B cell (primary cell): ENCODE data around the gene MYCL. TPM values are rescaled to one million over a fixed set of nuclear protein-coding genes. Genes with fewer than 3 reads are reported as not detected.

ENCODE experiments used
- ATAC-seq: fragments of 200-7000 bp; cut with Tn5 transposase; one replicate; pipeline ENCODE4 v1.10.0; 2021; ENCODE audit warnings: low read depth, mild to moderate bottlenecking, moderate number of reproducible peaks, moderate library complexity
- CTCF ChIA-PET: fragments of 350-600 bp; sonication (Branson Sonifier 250); formaldehyde crosslinking; loops from one replicate; lab custom pipeline; 2021; ENCODE audit warnings: antibody characterized with exemption, inconsistent platforms; lab: Charles Lee
- POLR2A ChIA-PET: fragments of 350-600 bp; sonication (Branson Sonifier 250); formaldehyde crosslinking; loops from one replicate; lab custom pipeline; 2021; ENCODE audit warnings: antibody characterized with exemption; lab: Charles Lee
- DNase-seq: peaks from one replicate; pipeline ENCODE4 v3.0.0; 2013
- H2AFZ ChIP-seq: 2 replicates; pipeline ENCODE4 v1.6.1; 2012; ENCODE audit warnings: mild to moderate bottlenecking, low read depth, low read length; ENCODE audit not compliant: insufficient read depth, poor library complexity, severe bottlenecking
- H3K27ac ChIP-seq, 2 donors: 1 replicate in 1 of 2; 2 replicates in 1 of 2; pipeline ENCODE4 v1.5.1; 2012 to 2013; ENCODE audit warnings: low read length in 2 of 2, mild to moderate bottlenecking in 2 of 2, moderate library complexity in 1 of 2
- H3K27me3 ChIP-seq, 4 experiments: fragments of 200-600 bp in 1 of 4; sonication (generic) in 1 of 4; replicated peaks in 1 of 4; 1 replicate in 2 of 4; 2 replicates in 2 of 4; pipeline versions ENCODE4 v1.6.1 to v1.7.0; 2013 to 2016; ENCODE audit warnings: low read length in 3 of 4, mild to moderate bottlenecking in 2 of 4, mixed read lengths in 1 of 4, moderate library complexity in 1 of 4; ENCODE audit not compliant: insufficient read depth in 4 of 4, control insufficient read depth in 3 of 4; ENCODE audit errors: control extremely low read depth in 1 of 4
- H3K36me3 ChIP-seq, 2 experiments: replicated peaks in 1 of 2; 1 replicate in 1 of 2; 2 replicates in 1 of 2; pipeline versions ENCODE4 v1.6.1 to v1.7.1; 2013; ENCODE audit warnings: low read length in 1 of 2; ENCODE audit not compliant: insufficient read depth in 2 of 2, control insufficient read depth in 1 of 2; ENCODE audit errors: control extremely low read depth in 1 of 2, extremely low read depth in 1 of 2
- H3K4me1 ChIP-seq, 2 donors: fragments of 200-600 bp in 1 of 2; sonication (generic) in 1 of 2; 1 replicate in 1 of 2; 2 replicates in 1 of 2; pipeline versions ENCODE4 v1.5.1 to v1.6.1; 2013 to 2017; ENCODE audit warnings: low read length in 2 of 2; ENCODE audit not compliant: control insufficient read depth in 2 of 2, insufficient read depth in 2 of 2
- H3K4me2 ChIP-seq: replicated peaks from 2 replicates; pipeline ENCODE3; 2012; ENCODE audit warnings: mild to moderate bottlenecking, low read depth, low read length; ENCODE audit not compliant: poor library complexity, severe bottlenecking
- H3K4me3 ChIP-seq, 5 experiments: fragments of 200-600 bp in 1 of 5; sonication (generic) in 1 of 5; 1 replicate in 3 of 5; 2 replicates in 2 of 5; pipeline versions ENCODE4 v1.5.1 to v1.7.0; 2011 to 2016; ENCODE audit warnings: low read length in 4 of 5, mild to moderate bottlenecking in 4 of 5, low read depth in 2 of 5, control low read depth in 1 of 5, moderate library complexity in 1 of 5; ENCODE audit not compliant: insufficient read depth in 1 of 5; ENCODE audit errors: control extremely low read depth in 1 of 5, extremely low read depth in 1 of 5
- H3K79me2 ChIP-seq: fragments of 200-600 bp; sonication (generic); one replicate; pipeline ENCODE4 v1.6.0; 2016; ENCODE audit warnings: low read length; ENCODE audit not compliant: control insufficient read depth, insufficient read depth
- H3K9ac ChIP-seq: fragments of 200-600 bp; sonication (generic); 2 replicates; pipeline ENCODE4 v1.6.1; 2017; ENCODE audit warnings: mild to moderate bottlenecking, low read length, moderate library complexity
- H3K9me3 ChIP-seq, 3 donors: one replicate each; pipeline versions ENCODE4 v1.6.1 to v1.7.1; 2013; ENCODE audit warnings: low read length in 2 of 3; ENCODE audit not compliant: control insufficient read depth in 2 of 3, insufficient read depth in 1 of 3; ENCODE audit errors: control extremely low read depth in 1 of 3
- H4K20me1 ChIP-seq: 2 replicates; pipeline ENCODE4 v1.6.0; 2012; ENCODE audit warnings: mild to moderate bottlenecking, low read length; ENCODE audit not compliant: insufficient read depth, control insufficient read depth, poor library complexity, severe bottlenecking
- H3K27ac Mint-ChIP-seq: one replicate; pipeline ENCODE4 v1.8.0; 2021; ENCODE audit warnings: mixed read lengths
- H3K27me3 Mint-ChIP-seq: one replicate; pipeline ENCODE4 v1.8.0; 2021; ENCODE audit warnings: mixed read lengths
- H3K4me1 Mint-ChIP-seq: one replicate; pipeline ENCODE4 v1.8.0; 2021; ENCODE audit warnings: mixed read lengths
- H3K4me3 Mint-ChIP-seq: one replicate; pipeline ENCODE4 v1.8.0; 2021; ENCODE audit warnings: mixed read lengths
- H3K9me3 Mint-ChIP-seq: one replicate; pipeline ENCODE4 v1.8.0; 2022; ENCODE audit warnings: mixed read lengths; ENCODE audit not compliant: insufficient read depth
- CTCF ChIP-seq: fragments of 200-600 bp; IDR thresholded peaks from one replicate; pipeline ENCODE4 v1.8.0; 2022; ENCODE audit warnings: antibody characterized with exemption, mild to moderate bottlenecking
- EZH2 ChIP-seq: IDR thresholded peaks from 2 replicates; pipeline ENCODE4 v1.6.1; 2012; ENCODE audit warnings: borderline replicate concordance, low read depth, mild to moderate bottlenecking, moderate library complexity, low read length; ENCODE audit not compliant: insufficient read depth, poor library complexity, severe bottlenecking
- WGBS: methylation state at CpG from one replicate; pipeline ENCODE4 v1.1.5; 2013; ENCODE audit warnings: missing lambda C conversion rate; ENCODE audit not compliant: insufficient coverage; 5-methylcytosine and 5-hydroxymethylcytosine counted together
- intact Hi-C: fragments of 100-400 bp; cut with micrococcal nuclease; formaldehyde crosslinking; loops from one replicate; pipeline ENCODE4 v1.10.0; 2022
- polyA plus RNA-seq: library from polyadenylated mRNA; depleted of rRNA; stranded (reverse); fragments of >200 nt; gene quantifications from 2 replicates; pipeline ENCODE4 v1.2.3, GENCODE V29; 2012
- total RNA-seq, 2 donors: library from RNA; stranded (reverse); fragments of 120-200 nt in 1 of 2; gene quantifications; 1 replicate in 1 of 2; 2 replicates in 1 of 2; pipeline versions ENCODE4 v1.2.3 to v1.2.4, GENCODE V29; 2013 to 2022

The MYCL gene
- total and polyA plus RNA-seq, 2 donors (not counting 1 experiment from before 2014, with no cell fraction given), result 0.03 to 0.62 TPM

GRCh38 chr1:39933956-39934941 is 32.5 kb upstream of the MYCL start:
- Histone ChIP-seq H3K27me3 (peaks cover 0 to 4% (median 0%) of the 10 kb centered on the region in 4 experiments), H3K4me3 (no peak overlapping the region), H3K36me3 (no peaks in the 10 kb centered on the region), H3K27ac (no peak overlapping the region), H2AFZ (no peak overlapping the region), H3K9me3 (no peaks in the 10 kb centered on the region), H3K9ac (no peak overlapping the region), H3K4me1 (peaks cover 0 to 5% of the 10 kb centered on the region in 2 donors), H4K20me1 (no peaks in the 10 kb centered on the region), H3K79me2 (no peaks in the 10 kb centered on the region), H3K4me2 (no peak overlapping the region)
- no peaks in the 10 kb centered on the region for H3K9me3 Mint-ChIP-seq
- ATAC-seq (no peak), DNase-seq (no peak)
- WGBS, result 68% methylated on average over 10 of the region's 12 CpGs
- peaks cover 3% of the 10 kb centered on the region for H3K4me1 Mint-ChIP-seq
- ChIA-PET CTCF (interaction anchor here (1.7 kb wide), 1 partner anchor 32 kb away, joined by 4 read pairs; the partner anchor contains the start of gene MYCL), POLR2A (interaction anchor here (0.7 kb wide), 1 partner anchor 14 kb away, joined by 3 read pairs; no protein-coding TSS in a partner anchor)
- TF ChIP-seq EZH2 (no peak), CTCF (no peak)
- H3K27me3 Mint-ChIP-seq, result peaks cover 3% of the 10 kb centered on the region
- no peak overlapping the region for H3K27ac Mint-ChIP-seq
- intact Hi-C loops, result no loop called here
- no peak overlapping the region for H3K4me3 Mint-ChIP-seq
